Prostate gland (tissue), 2 donors: Measurements from ENCODE around the gene OSCAR. TPM values are rescaled to one million over a fixed set of nuclear protein-coding genes. Genes with fewer than 3 reads are reported as not detected.

Source experiments
- DNase-seq: peaks from one replicate; pipeline ENCODE4 v3.0.0-alpha.2; 2019; ENCODE audit warnings: low spot score
- H3K27ac ChIP-seq, 2 donors: fragments of 200-600 bp; sonication (generic); 2 replicates each; pipeline ENCODE4 v1.5.1; 2017 to 2019
- H3K27me3 ChIP-seq: fragments of 200-600 bp; sonication (generic); replicated peaks from 2 replicates; pipeline ENCODE4 v1.5.1; 2019; ENCODE audit not compliant: insufficient read depth
- H3K36me3 ChIP-seq, 2 donors: fragments of 200-600 bp; sonication (generic); 1 replicate in 1 of 2; 2 replicates in 1 of 2; pipeline versions ENCODE4 v1.5.1 to v1.8.1; 2017 to 2019
- H3K4me1 ChIP-seq: fragments of 200-600 bp; sonication (generic); replicated peaks from 2 replicates; pipeline ENCODE4 v1.5.1; 2019
- H3K4me3 ChIP-seq, 2 donors: fragments of 200-600 bp; sonication (generic); 2 replicates each; pipeline ENCODE4 v1.5.1; 2017 to 2019
- H3K9me3 ChIP-seq: fragments of 200-600 bp; sonication (generic); 2 replicates; pipeline ENCODE4 v1.5.1; 2017
- CTCF ChIP-seq, 4 experiments: fragments of 200-600 bp in 2 of 4; fragments of 450-650 bp in 2 of 4; sonication (generic) in 2 of 4; IDR thresholded peaks; 1 replicate in 3 of 4; 2 replicates in 1 of 4; pipeline ENCODE4 v1.5.1; 2016 to 2019; ENCODE audit warnings: antibody characterized with exemption in 4 of 4, mild to moderate bottlenecking in 2 of 4, moderate library complexity in 2 of 4
- POLR2A ChIP-seq: fragments of 450-650 bp; IDR thresholded peaks from one replicate; pipeline ENCODE4 v1.6.1; 2016; ENCODE audit warnings: antibody characterized with exemption, mild to moderate bottlenecking
- POLR2AphosphoS5 ChIP-seq: sonication (generic); formaldehyde crosslinking; IDR thresholded peaks from one replicate; pipeline ENCODE4 v1.6.1; 2017; ENCODE audit warnings: antibody characterized with exemption
- WGBS: methylation state at CpG from one replicate; pipeline ENCODE4 v1.1.5; 2018; 5-methylcytosine and 5-hydroxymethylcytosine counted together
- intact Hi-C: fragments of 100-400 bp; cut with DNase I; formaldehyde crosslinking; loops from one replicate; pipeline ENCODE4 v1.14.2; 2022
- total RNA-seq, 2 donors: library from RNA; depleted of rRNA; stranded (reverse); fragments of >200 nt; gene quantifications; one replicate each; pipeline ENCODE4 v1.1.0, GENCODE V29; 2016

The OSCAR gene
- total RNA-seq, 2 donors from 2014 or later = 0.23 to 1.6 TPM

- TF ChIP-seq POLR2AphosphoS5 (no peak), POLR2A (no peak), CTCF (IDR thresholded peaks at IDR 0.05) (no peak)
- WGBS = 72% methylated on average over 21 of the region's 21 CpGs
- intact Hi-C loops = no loop called here
- no peaks in the 10 kb centered on the region for H3K9me3 ChIP-seq
- H3K36me3 ChIP-seq = peaks cover 4 to 13% of the 10 kb centered on the region in 2 donors
- peaks cover 3% of the 10 kb centered on the region for H3K4me1 ChIP-seq
- no peak overlapping the region for H3K27ac ChIP-seq
- no peak overlapping the region for H3K4me3 ChIP-seq
- no peak for DNase-seq
- H3K27me3 ChIP-seq = no peaks in the 10 kb centered on the region
Observed at GRCh38 chr19:54107876-54108490, 7.4 kb upstream of the OSCAR start.

- peaks cover 3% of the 10 kb centered on the region for H3K4me1 ChIP-seq
- no peaks in the 10 kb centered on the region for H3K9me3 ChIP-seq
- DNase-seq = no peak
- H3K4me3 ChIP-seq = no peak overlapping the region
- intact Hi-C loops = no loop called here
- H3K27ac ChIP-seq = no peak overlapping the region
- no peaks in the 10 kb centered on the region for H3K27me3 ChIP-seq
- peaks cover 4 to 13% of the 10 kb centered on the region in 2 donors for H3K36me3 ChIP-seq
- 75% methylated on average over 15 of the region's 15 CpGs for WGBS
- no peak for TF ChIP-seq POLR2AphosphoS5
Observed at GRCh38 chr19:54106716-54107115, 6.1 kb upstream of the OSCAR start.

- H3K4me1 ChIP-seq = peaks cover 3% of the 10 kb centered on the region
- TF ChIP-seq POLR2AphosphoS5 = no peak
- no peak for TF ChIP-seq CTCF (IDR thresholded peaks at IDR 0.05)
- TF ChIP-seq POLR2A = no peak
- H3K9me3 ChIP-seq = no peaks in the 10 kb centered on the region
- no peak overlapping the region for H3K4me3 ChIP-seq
- H3K27ac ChIP-seq = no peak overlapping the region
- no peaks in the 10 kb centered on the region for H3K27me3 ChIP-seq
- intact Hi-C loops = no loop called here
- peaks cover 4 to 13% of the 10 kb centered on the region in 2 donors for H3K36me3 ChIP-seq
- no peak for DNase-seq
- WGBS = 92% methylated on average over 10 of the region's 10 CpGs
Observed at GRCh38 chr19:54105796-54106195, 5.2 kb upstream of the OSCAR start.

GRCh38 chr19:54104998-54105715, 4.6 kb upstream of the OSCAR start:
- H3K27me3 ChIP-seq = no peaks in the 10 kb centered on the region
- intact Hi-C loops = no loop called here

More at GRCh38 chr19:54104998-54105715, 4.6 kb upstream of the OSCAR start:
- 91% methylated on average over 11 of the region's 11 CpGs for WGBS
- Histone ChIP-seq H3K4me3 (no peak overlapping the region), H3K9me3 (no peaks in the 10 kb centered on the region), H3K4me1 (peaks cover 3% of the 10 kb centered on the region), H3K27ac (no peak overlapping the region), H3K36me3 (peaks cover 4 to 13% of the 10 kb centered on the region in 2 donors)
- no peak for DNase-seq
- TF ChIP-seq POLR2A (no peak), POLR2AphosphoS5 (no peak), CTCF (IDR thresholded peaks at IDR 0.05) (no peak)
